NB4 (cell line): Measurements from ENCODE around the gene ZNF256.

ENCODE experiments used
- POLR2A ChIP-seq: IDR thresholded peaks from 2 replicates; pipeline ENCODE4 v1.6.1; 2011; ENCODE audit warnings: mild to moderate bottlenecking; ENCODE audit not compliant: insufficient read length; ENCODE audit errors: extremely low read depth
- TF ChIP-seq, protein P1 (sequence below): IDR thresholded peaks from one replicate; pipeline ENCODE4 v1.5.1; 2012; ENCODE audit warnings: low read depth, low read length
- TF ChIP-seq, protein P2 (sequence below): IDR thresholded peaks from 2 replicates; pipeline ENCODE4 v1.6.1; 2011; ENCODE audit warnings: low read depth, low read length

DNA sequence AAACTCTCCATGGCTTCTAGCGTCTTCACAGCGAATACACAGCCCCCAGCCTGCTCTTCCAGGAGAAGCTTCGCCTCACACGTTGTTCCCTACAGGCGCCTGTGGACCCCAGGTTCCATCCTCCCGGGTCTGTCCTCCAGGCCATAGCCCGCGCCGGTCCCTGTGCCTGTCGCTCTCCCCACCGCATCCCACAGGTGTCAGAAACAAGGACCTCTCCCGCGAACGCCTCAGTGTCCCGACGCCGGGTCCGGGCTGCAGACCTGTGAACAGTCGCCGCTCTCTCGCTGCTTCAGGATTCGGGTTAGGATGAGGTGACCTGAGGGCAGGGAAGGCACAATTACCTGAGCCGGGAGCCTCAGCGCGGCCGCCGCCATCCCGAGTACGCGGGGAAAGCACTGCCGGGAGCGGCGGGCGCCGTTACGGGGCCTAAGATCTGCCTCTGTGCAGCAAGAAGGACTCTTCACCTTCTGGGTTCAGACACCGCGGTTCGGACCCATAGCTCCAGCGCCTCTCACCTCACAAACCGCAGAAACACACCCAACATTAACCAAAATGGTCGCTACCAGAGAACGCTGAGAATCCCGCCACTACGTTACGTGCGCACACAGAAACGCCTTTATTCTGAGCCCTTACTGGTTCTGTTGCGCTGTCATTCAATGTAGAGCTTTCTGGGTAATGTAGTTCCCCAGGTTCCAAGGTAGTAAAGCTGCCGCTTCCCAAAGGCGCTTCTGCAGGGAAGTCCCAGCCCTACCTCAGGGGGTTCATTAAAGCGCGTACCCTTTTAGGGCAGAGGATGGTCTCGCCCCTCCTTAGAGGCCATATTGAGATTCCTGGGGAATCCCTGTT, 12.5 kb downstream of the ZNF256 start, which contains the start of gene ZNF418:
- TF ChIP-seq POLR2A, result no peak
- TF ChIP-seq, protein P1, sequence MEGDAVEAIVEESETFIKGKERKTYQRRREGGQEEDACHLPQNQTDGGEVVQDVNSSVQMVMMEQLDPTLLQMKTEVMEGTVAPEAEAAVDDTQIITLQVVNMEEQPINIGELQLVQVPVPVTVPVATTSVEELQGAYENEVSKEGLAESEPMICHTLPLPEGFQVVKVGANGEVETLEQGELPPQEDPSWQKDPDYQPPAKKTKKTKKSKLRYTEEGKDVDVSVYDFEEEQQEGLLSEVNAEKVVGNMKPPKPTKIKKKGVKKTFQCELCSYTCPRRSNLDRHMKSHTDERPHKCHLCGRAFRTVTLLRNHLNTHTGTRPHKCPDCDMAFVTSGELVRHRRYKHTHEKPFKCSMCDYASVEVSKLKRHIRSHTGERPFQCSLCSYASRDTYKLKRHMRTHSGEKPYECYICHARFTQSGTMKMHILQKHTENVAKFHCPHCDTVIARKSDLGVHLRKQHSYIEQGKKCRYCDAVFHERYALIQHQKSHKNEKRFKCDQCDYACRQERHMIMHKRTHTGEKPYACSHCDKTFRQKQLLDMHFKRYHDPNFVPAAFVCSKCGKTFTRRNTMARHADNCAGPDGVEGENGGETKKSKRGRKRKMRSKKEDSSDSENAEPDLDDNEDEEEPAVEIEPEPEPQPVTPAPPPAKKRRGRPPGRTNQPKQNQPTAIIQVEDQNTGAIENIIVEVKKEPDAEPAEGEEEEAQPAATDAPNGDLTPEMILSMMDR, result no peak
- TF ChIP-seq, protein P2, sequence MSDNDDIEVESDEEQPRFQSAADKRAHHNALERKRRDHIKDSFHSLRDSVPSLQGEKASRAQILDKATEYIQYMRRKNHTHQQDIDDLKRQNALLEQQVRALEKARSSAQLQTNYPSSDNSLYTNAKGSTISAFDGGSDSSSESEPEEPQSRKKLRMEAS, result no peak
